ENCODE measurements around the gene PLAC8. TPM values are rescaled to one million over a fixed set of nuclear protein-coding genes. Genes with fewer than 3 reads are reported as not detected.

The PLAC8 gene
- total RNA-seq, 6 experiments from 2014 or later = 1.8 to 7.4 (median 5.7) TPM

- Mint-ChIP-seq H3K9me3 (peaks cover 11% of the 10 kb centered on the region), H3K27ac (no peak overlapping the region), H3K4me1 (ENCODE audit: low read depth) (peaks cover 29% of the 10 kb centered on the region), H3K27me3 (ENCODE audit: insufficient read depth) (no peaks in the 10 kb centered on the region; the same call in 1 of the 2 replicates), H3K4me3 (no peak overlapping the region), H3K36me3 (ENCODE audit: low read depth) (peaks cover 5% of the 10 kb centered on the region)
- no peak for TF ChIP-seq CTCF (IDR thresholded peaks at IDR 0.05)
- DNase-seq = no peak
Observed at GRCh38 chr4:83118869-83119268, 4.3 kb upstream of the PLAC8 start.

- peak overlapping the region; percentile 66 for H3K27ac Mint-ChIP-seq
- no peaks in the 10 kb centered on the region for H3K36me3 Mint-ChIP-seq (ENCODE audit: low read depth)
- H3K4me3 Mint-ChIP-seq = no peak overlapping the region; the same call in 1 of the 2 replicates
- no peaks in the 10 kb centered on the region; the same call in 1 of the 2 replicates for H3K27me3 Mint-ChIP-seq (ENCODE audit: insufficient read depth)
- TF ChIP-seq CTCF (IDR thresholded peaks at IDR 0.05) = no peak
- no peak for DNase-seq
- peaks cover 56% of the 10 kb centered on the region for H3K4me1 Mint-ChIP-seq (ENCODE audit: low read depth)
- H3K9me3 Mint-ChIP-seq = no peaks in the 10 kb centered on the region
Observed at GRCh38 chr4:83115656-83116285, 1.2 kb upstream of the PLAC8 start.

- Mint-ChIP-seq H3K4me3 (peak overlapping the region; percentile 37; the same call in 1 of the 2 replicates), H3K27ac (peak overlapping the region; percentile 66), H3K4me1 (ENCODE audit: low read depth) (peaks cover 63% of the 10 kb centered on the region), H3K36me3 (ENCODE audit: low read depth) (no peaks in the 10 kb centered on the region), H3K9me3 (no peaks in the 10 kb centered on the region), H3K27me3 (ENCODE audit: insufficient read depth) (no peaks in the 10 kb centered on the region; the same call in 1 of the 2 replicates)
- DNase-seq = peak; percentile 48
- no peak for TF ChIP-seq CTCF (IDR thresholded peaks at IDR 0.05)
Observed at GRCh38 chr4:83115000-83115399, 471 bp upstream of the PLAC8 start.

- DNase-seq = peak; percentile 19
- Mint-ChIP-seq H3K36me3 (ENCODE audit: low read depth) (no peaks in the 10 kb centered on the region), H3K27me3 (ENCODE audit: insufficient read depth) (no peaks in the 10 kb centered on the region; the same call in none of the 2 replicates), H3K9me3 (no peaks in the 10 kb centered on the region), H3K4me1 (ENCODE audit: low read depth) (peaks cover 65% of the 10 kb centered on the region), H3K4me3 (peak overlapping the region; percentile 63), H3K27ac (peak overlapping the region; percentile 80)
- no peak for TF ChIP-seq CTCF (IDR thresholded peaks at IDR 0.05)
Observed at GRCh38 chr4:83113429-83113786, 1.1 kb downstream of the PLAC8 start.

- H3K4me3 Mint-ChIP-seq = peak overlapping the region; percentile 63
- DNase-seq = peak; percentile 82
- no peaks in the 10 kb centered on the region for H3K36me3 Mint-ChIP-seq (ENCODE audit: low read depth)
- H3K9me3 Mint-ChIP-seq = no peaks in the 10 kb centered on the region
- H3K27me3 Mint-ChIP-seq (ENCODE audit: insufficient read depth) = no peaks in the 10 kb centered on the region; the same call in 1 of the 2 replicates
- H3K4me1 Mint-ChIP-seq (ENCODE audit: low read depth) = peaks cover 65% of the 10 kb centered on the region
- no peak for TF ChIP-seq CTCF (IDR thresholded peaks at IDR 0.05)
- H3K27ac Mint-ChIP-seq = peak overlapping the region; percentile 80
Observed at GRCh38 chr4:83112678-83113428, 1.7 kb downstream of the PLAC8 start.
